Fibroblast of gingiva (primary cell): ENCODE results near the gene TRMT1.
A peak's percentile ranks its signal among the peaks of the same experiment; 100 is the strongest.

Source experiments
- DNase-seq: peaks from one replicate; pipeline ENCODE4 v3.0.0-alpha.2; 2011; ENCODE audit warnings: low read depth

TRMT1 gene

GRCh38 chr19:13122980-13123957 lies 6.7 kb upstream of the TRMT1 start:
- DNase-seq, result no peak

- no peak for DNase-seq
Measured at GRCh38 chr19:13122275-13122878, 5.8 kb upstream of the TRMT1 start.

GRCh38 chr19:13121551-13122274 lies 5.2 kb upstream of the TRMT1 start:
- no peak for DNase-seq

- no peak for DNase-seq
Measured at GRCh38 chr19:13120817-13121216, 4.3 kb upstream of the TRMT1 start.

- no peak for DNase-seq
Measured at GRCh38 chr19:13120031-13120430, 3.5 kb upstream of the TRMT1 start.

- DNase-seq, result no peak
Measured at GRCh38 chr19:13119627-13120026, 3.1 kb upstream of the TRMT1 start.

GRCh38 chr19:13118424-13119193 lies 2.1 kb upstream of the TRMT1 start:
- DNase-seq, result no peak

GRCh38 chr19:13117772-13118423 lies 1.4 kb upstream of the TRMT1 start, which contains the start of gene NACC1:
Gene NACC1, plus strand, starts transcription at chr19:13118264. Its CDS starts 16,944 bp downstream, at chr19:13135208.
- peak; percentile 88 for DNase-seq

- no peak for DNase-seq
Measured at GRCh38 chr19:13117176-13117771, 734 bp upstream of the TRMT1 start.

GRCh38 chr19:13115936-13116281 lies 631 bp downstream of the TRMT1 start:
- no peak for DNase-seq

- DNase-seq, result no peak
Measured at GRCh38 chr19:13112555-13112954, 4.0 kb downstream of the TRMT1 start.

- DNase-seq, result no peak
Measured at GRCh38 chr19:13110099-13110610, 6.4 kb downstream of the TRMT1 start.

GRCh38 chr19:13109361-13110098 lies 7.0 kb downstream of the TRMT1 start:
- DNase-seq, result no peak

GRCh38 chr19:13104848-13105711 lies 11.5 kb downstream of the TRMT1 start:
- no peak for DNase-seq

- no peak for DNase-seq
Measured at GRCh38 chr19:13104360-13104847, 12.1 kb downstream of the TRMT1 start.

- DNase-seq, result no peak
Measured at GRCh38 chr19:13103581-13104359, 12.8 kb downstream of the TRMT1 start.

- peak; percentile 48 for DNase-seq
Measured at GRCh38 chr19:13102666-13103580, 13.6 kb downstream of the TRMT1 start, which contains the start of gene LYL1. Gene LYL1, minus strand, starts transcription at chr19:13102858. Its CDS starts 1,687 bp downstream, at chr19:13101171.
